ENCODE results near the gene C8B. TPM values are rescaled to one million over a fixed set of nuclear protein-coding genes. Genes with fewer than 3 reads are reported as not detected.

C8B gene
- total RNA-seq, 1 experiment from 2014 or later, result not detected

- no peaks in the 10 kb centered on the region for H3K23me2 ChIP-seq (ENCODE audit: insufficient read length, low read depth, low read length, poor library complexity, severe bottlenecking)
- no peaks in the 10 kb centered on the region for H3K27me3 ChIP-seq (ENCODE audit: insufficient read depth, low read length)
- no peaks in the 10 kb centered on the region for H3K9me3 ChIP-seq (ENCODE audit: control insufficient read depth, low read depth, low read length)
- H3K27me3 Mint-ChIP-seq (ENCODE audit: low read depth), result peaks cover 3% of the 10 kb centered on the region; the same call in 1 of the 2 replicates
- H4K8ac ChIP-seq (replicated peaks; ENCODE audit: insufficient read length, low read depth, low read length), result no peak overlapping the region
- no peak overlapping the region for H2AK5ac ChIP-seq (ENCODE audit: insufficient read length, low read length)
- H3K4ac ChIP-seq (ENCODE audit: low read depth, low read length), result no peak overlapping the region
- H3K9me3 Mint-ChIP-seq, result no peaks in the 10 kb centered on the region; a peak in 1 of 5 replicates
- H2AFZ ChIP-seq (ENCODE audit: low read length), result no peak overlapping the region
- no peak overlapping the region for H2BK5ac ChIP-seq (ENCODE audit: insufficient read length, low read length)
- H3K4me2 ChIP-seq (ENCODE audit: insufficient read depth, insufficient read length, low read length), result no peak overlapping the region
- no peak overlapping the region for H3T11ph ChIP-seq (ENCODE audit: low read length)
- no peak overlapping the region for H4K5ac ChIP-seq (ENCODE audit: insufficient read length, low read depth, low read length)
- no peak overlapping the region for H2BK20ac ChIP-seq (ENCODE audit: low read depth, low read length, poor library complexity, severe bottlenecking)
- H3K18ac ChIP-seq (ENCODE audit: insufficient read length, low read depth, low read length), result no peak overlapping the region
- DNase-seq, result no peak
- H3K4me1 ChIP-seq (ENCODE audit: insufficient read depth, low read length), result no peaks in the 10 kb centered on the region
- no peak overlapping the region; a peak in 1 of 7 replicates for H3K27ac Mint-ChIP-seq
- no peak overlapping the region for H3K9ac ChIP-seq (ENCODE audit: extremely low read depth, insufficient read length, low read length)
- H3K56ac ChIP-seq (ENCODE audit: insufficient read length, low read depth, low read length), result no peak overlapping the region
- H2BK120ac ChIP-seq (ENCODE audit: low read depth, low read length, poor library complexity, severe bottlenecking), result no peak overlapping the region
- no peaks in the 10 kb centered on the region for H4K20me1 ChIP-seq (ENCODE audit: control insufficient read depth, insufficient read depth, insufficient read length)
- no CpG with 5 or more reads among the region's 2 CpGs for WGBS (ENCODE audit: extremely low coverage, insufficient read length, low lambda C conversion rate)
- TF ChIP-seq, protein P1, sequence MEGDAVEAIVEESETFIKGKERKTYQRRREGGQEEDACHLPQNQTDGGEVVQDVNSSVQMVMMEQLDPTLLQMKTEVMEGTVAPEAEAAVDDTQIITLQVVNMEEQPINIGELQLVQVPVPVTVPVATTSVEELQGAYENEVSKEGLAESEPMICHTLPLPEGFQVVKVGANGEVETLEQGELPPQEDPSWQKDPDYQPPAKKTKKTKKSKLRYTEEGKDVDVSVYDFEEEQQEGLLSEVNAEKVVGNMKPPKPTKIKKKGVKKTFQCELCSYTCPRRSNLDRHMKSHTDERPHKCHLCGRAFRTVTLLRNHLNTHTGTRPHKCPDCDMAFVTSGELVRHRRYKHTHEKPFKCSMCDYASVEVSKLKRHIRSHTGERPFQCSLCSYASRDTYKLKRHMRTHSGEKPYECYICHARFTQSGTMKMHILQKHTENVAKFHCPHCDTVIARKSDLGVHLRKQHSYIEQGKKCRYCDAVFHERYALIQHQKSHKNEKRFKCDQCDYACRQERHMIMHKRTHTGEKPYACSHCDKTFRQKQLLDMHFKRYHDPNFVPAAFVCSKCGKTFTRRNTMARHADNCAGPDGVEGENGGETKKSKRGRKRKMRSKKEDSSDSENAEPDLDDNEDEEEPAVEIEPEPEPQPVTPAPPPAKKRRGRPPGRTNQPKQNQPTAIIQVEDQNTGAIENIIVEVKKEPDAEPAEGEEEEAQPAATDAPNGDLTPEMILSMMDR (conservative IDR thresholded peaks at IDR 0.05), result no peak
- H3K14ac ChIP-seq (ENCODE audit: insufficient read depth, low read length), result no peak overlapping the region
- no peak overlapping the region for H2BK15ac ChIP-seq (ENCODE audit: low read depth, low read length)
- H3K4me1 Mint-ChIP-seq, result no peaks in the 10 kb centered on the region
- no peak overlapping the region for H4K91ac ChIP-seq (ENCODE audit: insufficient read length, low read depth, low read length)
- H3K4me3 Mint-ChIP-seq, result no peak overlapping the region
- no peaks in the 10 kb centered on the region for H3K36me3 Mint-ChIP-seq (ENCODE audit: insufficient read depth in 1 of 3, low read depth in 3 of 3)
- no peak overlapping the region for H2BK12ac ChIP-seq (ENCODE audit: insufficient read length, low read depth, low read length)
- H3K27ac ChIP-seq (ENCODE audit: insufficient read length, low read depth, low read length), result no peak overlapping the region
- H3K23ac ChIP-seq (ENCODE audit: insufficient read length, low read depth, low read length), result no peak overlapping the region
- no peaks in the 10 kb centered on the region; the same call in 1 of the 2 replicates for H3K79me2 ChIP-seq (ENCODE audit: insufficient read depth, low read length)
- no peaks in the 10 kb centered on the region for H3K79me1 ChIP-seq (ENCODE audit: insufficient read depth, low read depth, low read length, poor library complexity, severe bottlenecking)
Measured at GRCh38 chr1:56986397-56986796, 20.6 kb upstream of the C8B start.

Data from H9 (cell line).